Fibroblast of skin of right quadriceps (primary cell): ENCODE results near the gene CCSER1.
A peak's percentile ranks its signal among the peaks of the same experiment; 100 is the strongest.
"Not testable (repeated sequence)": the region's sequence is repeated elsewhere in the genome, so short reads cannot be mapped to it uniquely, and the experiment has no call there.

Experiments
- DNase-seq: peaks from one replicate; pipeline ENCODE4 v3.0.0-alpha.2; 2013

Gene CCSER1

GRCh38 chr4:90306810-90307209 lies 179.6 kb downstream of the CCSER1 start:
- DNase-seq, result no peak

DNA sequence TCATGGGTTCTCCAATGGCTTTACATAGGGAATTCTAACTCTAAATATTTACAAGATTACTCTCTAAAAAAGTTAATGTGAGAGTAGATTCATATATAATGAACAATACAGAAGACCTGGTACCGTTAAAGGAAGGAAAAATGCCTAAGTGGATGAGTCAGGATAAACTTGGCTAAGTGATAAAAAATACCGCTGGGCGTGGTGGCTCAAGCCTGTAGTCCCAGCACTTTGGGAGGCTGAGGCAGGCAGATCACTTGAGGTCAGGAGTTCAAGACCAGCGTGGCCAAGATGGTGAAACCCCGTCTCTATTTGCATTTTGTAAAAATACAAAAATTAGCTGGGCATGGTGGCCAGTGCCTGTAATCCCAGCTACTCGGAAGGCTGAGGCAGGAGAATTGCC lies 189.9 kb downstream of the CCSER1 start:
- peak; percentile 80 for DNase-seq

DNA sequence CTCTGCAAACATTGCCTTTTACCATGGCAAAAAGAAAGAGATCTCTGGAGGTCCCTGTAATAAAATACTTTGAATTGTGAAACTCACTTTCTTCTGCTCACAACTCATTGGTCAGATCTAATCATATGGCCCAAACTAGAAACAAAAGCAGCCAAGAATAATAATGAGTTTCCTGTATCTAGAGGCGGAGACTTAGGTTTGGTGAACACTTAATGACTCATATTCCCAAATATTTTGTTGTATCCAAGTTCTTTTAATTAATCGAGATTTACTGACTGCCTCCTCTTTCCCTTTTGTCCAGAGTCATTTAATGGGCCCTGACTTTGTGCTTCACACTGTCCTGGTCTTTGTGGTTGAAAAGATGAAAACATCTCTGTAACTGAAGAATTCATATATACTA lies 190.6 kb downstream of the CCSER1 start:
- DNase-seq, result peak; percentile 95

DNA sequence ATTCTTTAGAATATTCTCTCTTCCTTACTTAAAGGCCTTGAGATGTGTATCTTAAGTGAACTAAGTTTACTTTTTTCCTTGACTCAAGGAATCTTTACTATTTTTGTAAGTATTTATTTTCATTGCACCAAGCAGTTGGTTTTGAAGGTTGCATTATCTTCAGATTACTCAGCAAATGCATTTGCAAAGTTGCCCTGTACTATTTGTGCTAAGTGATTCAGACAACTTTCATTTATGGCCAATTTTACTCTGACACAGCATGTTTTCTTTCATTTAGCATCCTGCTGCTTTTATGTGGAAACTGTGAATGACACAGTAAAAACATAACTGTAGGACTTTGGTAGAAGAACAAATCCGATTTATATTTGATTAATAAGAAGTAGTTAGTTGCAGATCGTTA lies 191.0 kb downstream of the CCSER1 start:
- peak; percentile 87 for DNase-seq

DNA sequence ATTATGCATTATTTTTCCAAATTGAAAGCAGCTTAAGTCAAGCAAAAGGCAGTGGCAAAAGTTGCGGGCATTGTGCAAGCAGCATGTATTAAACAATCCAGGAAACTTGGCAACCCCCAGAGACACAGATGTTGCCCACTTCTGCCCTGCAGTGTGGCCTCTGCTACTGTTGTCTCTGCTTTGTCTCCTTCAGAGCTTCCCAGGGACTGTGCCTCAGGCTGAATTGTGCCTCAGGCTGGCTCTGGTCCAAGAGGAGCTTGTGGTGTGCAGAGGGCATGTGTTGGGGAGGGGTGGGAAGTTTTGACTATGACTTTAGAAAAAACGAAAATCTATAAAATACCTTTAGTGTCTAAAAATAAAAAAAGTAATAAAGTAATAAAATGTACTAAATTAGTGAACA lies 201.4 kb downstream of the CCSER1 start:
- peak; percentile 13 for DNase-seq

GRCh38 chr4:90330546-90330945 lies 203.4 kb downstream of the CCSER1 start:
- no peak for DNase-seq

DNA sequence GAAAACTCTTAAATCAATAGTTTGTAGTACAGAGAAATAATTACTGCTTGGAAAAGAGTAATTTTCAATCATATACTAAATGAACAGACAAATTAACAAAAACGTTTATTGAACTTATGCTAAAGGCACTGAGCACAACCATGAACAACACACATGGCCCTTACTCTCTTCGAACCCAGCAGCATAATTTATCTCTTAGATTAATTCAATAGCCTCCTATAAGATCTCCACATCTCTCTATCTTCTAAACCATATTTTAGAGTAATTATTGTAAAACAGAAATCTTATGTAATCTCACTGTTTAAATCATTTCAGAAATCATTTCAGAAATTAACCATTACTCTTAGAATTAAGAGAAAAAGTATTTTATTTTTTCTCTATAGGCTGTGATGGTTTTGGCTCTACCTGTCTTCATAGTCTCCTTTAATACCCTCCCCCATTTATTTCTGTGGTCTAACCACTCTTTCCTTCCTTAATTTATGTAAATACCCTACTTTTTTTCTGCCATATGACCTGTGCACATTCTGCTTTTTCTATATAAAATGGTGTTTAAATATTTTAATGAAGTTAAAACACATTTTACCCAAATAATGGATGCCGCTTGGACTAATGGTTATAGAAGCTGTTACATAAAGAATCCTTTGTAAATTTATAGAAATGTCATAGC lies 218.5 kb downstream of the CCSER1 start:
- no peak for DNase-seq

GRCh38 chr4:90349636-90350035 lies 222.4 kb downstream of the CCSER1 start:
- DNase-seq, result no peak

DNA sequence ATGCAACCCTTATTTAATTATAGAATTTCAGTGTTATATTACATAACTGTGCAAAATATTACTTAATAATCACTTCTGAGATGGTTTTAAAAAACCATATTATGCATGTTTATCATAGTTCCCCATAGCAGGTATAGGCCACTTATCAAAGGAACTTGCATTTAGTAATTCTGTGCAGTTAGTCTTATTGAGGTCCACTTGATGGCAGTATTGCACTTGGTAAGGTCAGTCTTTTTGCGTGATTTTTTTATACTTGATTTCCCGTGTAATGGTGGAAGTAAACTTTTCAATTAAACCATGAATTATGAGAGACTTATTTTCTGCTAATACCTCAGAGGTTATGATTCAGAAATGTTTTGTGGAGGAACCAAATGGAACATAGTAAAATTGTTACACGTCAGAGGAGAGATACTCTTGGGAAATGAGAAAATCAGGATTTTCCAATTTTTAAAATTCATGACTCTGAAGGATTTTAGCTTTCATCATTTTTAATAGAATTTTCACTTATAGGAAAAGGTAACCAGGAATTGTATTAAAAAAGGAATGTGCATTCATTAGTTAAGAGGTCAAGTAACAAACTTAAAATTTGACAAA lies 230.0 kb downstream of the CCSER1 start:
- DNase-seq, result peak; percentile 51

GRCh38 chr4:90375081-90375480 lies 247.9 kb downstream of the CCSER1 start:
- DNase-seq, result peak; percentile 33

GRCh38 chr4:90393215-90393614 lies 266.0 kb downstream of the CCSER1 start:
- DNase-seq, result no peak

DNA sequence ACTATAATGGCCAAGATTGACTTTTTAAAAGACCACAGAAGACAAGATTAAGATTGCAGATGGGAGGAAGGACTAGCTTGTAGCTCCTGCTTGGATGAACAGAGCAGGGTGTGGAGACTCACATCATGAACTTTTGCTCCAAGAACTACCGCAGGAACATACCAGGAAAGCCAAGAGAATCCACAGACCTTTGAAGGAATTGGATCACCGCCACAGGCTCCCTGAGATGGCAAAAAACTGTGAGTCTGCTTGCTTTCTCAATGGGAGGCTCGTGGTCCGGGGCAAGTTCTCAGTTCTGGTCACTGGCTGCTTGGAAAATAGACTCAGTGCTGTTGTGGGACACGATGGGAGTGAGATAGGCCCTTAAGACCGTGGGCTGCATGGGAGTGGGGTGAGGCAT lies 276.6 kb downstream of the CCSER1 start:
- no peak for DNase-seq

- not testable (repeated sequence) for DNase-seq
Observed at GRCh38 chr4:90407897-90408296, 280.7 kb downstream of the CCSER1 start.

GRCh38 chr4:90412786-90413185 lies 285.6 kb downstream of the CCSER1 start:
- DNase-seq, result not testable (repeated sequence)

GRCh38 chr4:90415116-90415515 lies 287.9 kb downstream of the CCSER1 start:
- no peak for DNase-seq

DNA sequence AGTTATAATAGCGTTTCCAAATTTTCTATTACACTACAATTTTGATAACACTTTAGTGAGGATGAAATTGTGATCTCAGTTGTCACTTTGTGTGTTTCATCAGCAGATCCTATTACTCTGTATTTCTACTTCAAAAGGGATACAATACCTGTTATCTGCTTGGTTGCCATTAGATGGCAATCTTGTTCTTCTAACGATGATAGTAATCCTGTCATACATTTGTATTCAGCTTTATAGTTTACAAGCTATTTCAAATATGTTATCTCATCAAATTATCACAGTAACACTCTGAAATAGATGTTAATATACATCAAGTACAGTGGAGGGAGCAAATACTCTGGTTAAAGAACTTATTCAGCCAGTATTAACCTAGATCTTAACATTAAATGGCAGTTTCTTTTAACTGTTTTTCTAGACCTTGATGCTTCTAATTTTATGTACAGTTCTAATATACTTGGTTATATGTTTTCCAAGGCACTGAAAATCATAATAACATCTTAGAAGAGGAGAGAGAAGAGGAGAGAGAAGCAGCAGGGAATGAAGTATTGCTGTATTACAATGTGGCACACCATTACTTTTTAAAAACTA lies 292.0 kb downstream of the CCSER1 start:
- DNase-seq, result peak; percentile 31

GRCh38 chr4:90421161-90421560 lies 294.0 kb downstream of the CCSER1 start:
- DNase-seq, result no peak

- no peak for DNase-seq
Observed at GRCh38 chr4:90425893-90426292, 298.7 kb downstream of the CCSER1 start.

GRCh38 chr4:90438522-90438921 lies 311.3 kb downstream of the CCSER1 start:
- DNase-seq, result no peak

DNA sequence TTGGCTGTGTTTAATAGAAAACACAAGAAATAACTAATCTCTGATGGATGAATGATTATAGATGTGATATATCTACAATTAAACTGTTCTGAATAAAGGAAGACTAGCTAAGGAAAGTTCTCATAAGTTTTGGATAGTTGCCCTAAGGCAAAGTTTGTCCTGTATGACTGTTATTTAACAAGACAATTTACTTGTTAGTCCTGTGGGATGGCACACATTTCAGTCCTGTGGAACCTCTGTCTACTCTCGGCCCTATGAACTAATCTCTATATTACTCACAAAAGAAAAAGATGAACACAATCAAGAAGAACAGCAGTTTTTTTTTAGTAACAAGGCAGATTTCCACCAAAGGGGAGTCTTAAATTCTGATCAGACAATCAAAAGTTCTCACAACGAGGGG lies 314.6 kb downstream of the CCSER1 start:
- no peak for DNase-seq

GRCh38 chr4:90442619-90443018 lies 315.4 kb downstream of the CCSER1 start:
- DNase-seq, result no peak

- DNase-seq, result no peak
Observed at GRCh38 chr4:90443231-90443630, 316.0 kb downstream of the CCSER1 start.

DNA sequence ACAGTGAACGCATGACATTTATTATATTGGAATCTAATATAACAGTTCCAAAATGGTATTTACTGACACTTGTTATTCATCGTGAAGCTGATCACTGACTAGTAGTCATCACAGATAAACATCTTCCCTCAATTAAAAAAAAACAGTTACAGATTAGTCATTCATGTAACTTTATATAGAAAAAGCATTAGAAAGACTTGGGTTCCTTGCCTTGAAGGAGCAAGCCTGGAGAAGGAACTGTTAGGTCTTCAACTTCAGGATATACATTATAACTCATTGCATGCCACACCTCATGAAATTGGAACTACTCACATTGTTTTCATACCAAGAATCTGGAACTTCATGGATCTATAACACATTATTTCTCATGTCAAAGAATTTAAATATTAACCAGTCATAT lies 317.7 kb downstream of the CCSER1 start:
- no peak for DNase-seq

GRCh38 chr4:90445380-90445779 lies 318.2 kb downstream of the CCSER1 start:
- DNase-seq, result peak; percentile 2

DNA sequence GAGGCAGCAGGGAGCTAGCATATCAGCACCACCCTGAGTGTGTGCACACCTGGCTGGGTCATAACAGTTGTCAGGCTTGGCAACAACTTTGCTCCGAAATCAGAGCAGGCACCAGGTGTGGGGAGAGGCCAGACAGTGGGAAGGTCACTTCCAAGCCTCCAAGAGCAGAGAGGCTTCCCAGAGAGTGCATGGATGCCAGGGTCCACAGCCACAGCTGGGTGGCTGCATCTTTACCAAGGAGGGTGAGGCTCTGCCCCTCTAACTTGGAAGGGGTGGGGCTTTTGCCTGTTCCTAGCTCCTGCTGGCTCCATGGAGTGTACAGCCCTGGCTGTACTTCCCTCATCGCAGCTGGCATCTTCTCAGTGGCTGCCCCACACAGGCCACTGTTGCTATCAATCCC lies 322.4 kb downstream of the CCSER1 start:
- DNase-seq, result no peak
